HG03159 (cell line): ENCODE data around the gene CCL16.
"Not testable (repeated sequence)": the region's sequence is repeated elsewhere in the genome, so short reads cannot be mapped to it uniquely, and the experiment has no call there.

Source experiments
- ATAC-seq: cut with Tn5 transposase; IDR thresholded peaks from one replicate; pipeline ENCODE4 v1.9.1; 2021; ENCODE audit warnings: mild to moderate bottlenecking, moderate library complexity; ENCODE audit not compliant: unreplicated experiment

Gene CCL16

GRCh38 chr17:35981246-35981645 is at the start of gene CCL16:
TSS of gene CCL16 (minus strand) at chr17:35981497. CDS start at chr17:35981420, 77 bp downstream.
- no peak for ATAC-seq

- ATAC-seq, result no peak
These were observed 49.7 kb upstream of the CCL16 start for GRCh38 chr17:36030956-36031355.

GRCh38 chr17:36027761-36028160 is 46.5 kb upstream of the CCL16 start:
- ATAC-seq, result no peak

GRCh38 chr17:36024106-36024869 is 43.0 kb upstream of the CCL16 start:
- no peak for ATAC-seq

DNA sequence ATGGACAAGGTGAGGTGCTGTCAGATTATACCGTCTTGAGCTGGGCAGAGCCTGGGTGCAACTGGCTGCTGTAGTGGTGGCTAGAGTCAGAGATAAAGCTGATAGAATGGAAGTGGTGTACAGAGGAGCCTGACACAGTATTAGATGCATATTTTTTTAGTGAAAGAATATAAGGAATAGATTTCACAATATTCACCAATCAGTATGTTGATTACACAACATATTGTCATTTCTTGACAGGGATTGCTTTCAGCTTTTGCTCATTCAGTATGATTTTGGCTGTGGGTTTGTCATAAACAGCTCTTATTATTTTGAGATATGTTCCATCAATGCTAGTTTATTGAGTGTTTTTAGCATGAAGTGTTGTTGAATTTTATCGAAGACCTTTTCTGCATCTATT is 38.1 kb upstream of the CCL16 start:
- ATAC-seq, result no peak

DNA sequence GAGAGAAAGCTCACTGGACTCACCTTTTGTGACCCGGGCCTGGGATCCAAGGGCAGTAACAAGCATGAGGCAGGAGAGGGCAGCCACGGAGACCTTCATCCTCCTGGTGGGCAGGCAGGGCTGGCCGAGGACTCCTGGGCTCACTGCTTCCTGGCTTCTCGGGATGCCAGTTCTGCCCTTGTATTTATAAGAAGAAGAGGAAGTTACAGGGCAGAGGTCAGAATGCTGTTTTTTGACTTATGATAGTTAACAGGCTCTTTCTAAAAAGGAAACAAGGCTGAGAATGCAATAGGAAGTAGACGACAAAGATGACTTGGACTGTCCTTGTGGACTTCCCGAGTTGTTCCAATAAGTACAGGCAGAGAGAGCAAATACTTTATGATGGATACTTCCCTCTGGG is 36.5 kb upstream of the CCL16 start, which contains the start of gene CCL23:
Gene CCL23, minus strand, starts transcription at position 174 of the 400 bp plus-strand sequence. Its CDS starts 75 bp downstream, at position 99.
- no peak for ATAC-seq

DNA sequence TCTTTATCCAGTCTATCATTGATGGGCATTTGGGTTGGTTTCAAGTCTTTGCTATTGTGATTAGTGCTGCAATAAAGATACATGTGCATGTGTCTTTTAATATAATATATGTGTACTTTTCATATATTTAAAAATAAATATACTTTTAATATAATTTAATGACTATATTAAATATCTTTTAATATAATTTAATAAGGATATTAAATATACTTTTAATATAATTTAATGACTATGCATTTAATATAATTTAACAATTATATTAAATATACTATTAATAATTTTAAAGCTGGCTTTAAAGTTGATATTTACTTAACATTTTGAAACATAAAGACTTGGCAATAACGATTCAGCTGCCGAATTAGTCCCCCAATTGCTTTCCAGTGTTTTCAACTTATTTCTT is 35.3 kb upstream of the CCL16 start:
- ATAC-seq, result no peak

DNA sequence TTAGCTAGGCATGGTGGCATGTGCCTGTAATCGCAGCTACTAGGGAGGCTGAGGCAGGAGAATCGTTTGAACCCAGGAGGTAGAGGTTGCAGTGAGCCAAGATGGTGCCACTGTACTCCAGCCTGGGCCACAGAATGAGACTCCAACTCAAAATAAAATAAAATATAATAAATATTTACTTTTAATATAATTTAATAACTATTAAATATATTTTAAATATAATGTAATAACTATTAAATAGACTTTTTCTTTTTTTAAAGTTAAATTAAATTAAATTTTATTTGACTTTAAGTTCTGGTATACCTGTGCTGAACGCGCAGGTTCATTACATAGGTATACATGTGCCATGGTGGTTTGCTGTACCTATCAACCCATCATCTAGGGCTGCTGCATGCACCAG is 34.6 kb upstream of the CCL16 start:
- ATAC-seq, result not testable (repeated sequence)

- no peak for ATAC-seq
These were observed 33.6 kb upstream of the CCL16 start for GRCh38 chr17:36014946-36015345.

GRCh38 chr17:36011201-36011600 is 29.9 kb upstream of the CCL16 start:
- no peak for ATAC-seq

DNA sequence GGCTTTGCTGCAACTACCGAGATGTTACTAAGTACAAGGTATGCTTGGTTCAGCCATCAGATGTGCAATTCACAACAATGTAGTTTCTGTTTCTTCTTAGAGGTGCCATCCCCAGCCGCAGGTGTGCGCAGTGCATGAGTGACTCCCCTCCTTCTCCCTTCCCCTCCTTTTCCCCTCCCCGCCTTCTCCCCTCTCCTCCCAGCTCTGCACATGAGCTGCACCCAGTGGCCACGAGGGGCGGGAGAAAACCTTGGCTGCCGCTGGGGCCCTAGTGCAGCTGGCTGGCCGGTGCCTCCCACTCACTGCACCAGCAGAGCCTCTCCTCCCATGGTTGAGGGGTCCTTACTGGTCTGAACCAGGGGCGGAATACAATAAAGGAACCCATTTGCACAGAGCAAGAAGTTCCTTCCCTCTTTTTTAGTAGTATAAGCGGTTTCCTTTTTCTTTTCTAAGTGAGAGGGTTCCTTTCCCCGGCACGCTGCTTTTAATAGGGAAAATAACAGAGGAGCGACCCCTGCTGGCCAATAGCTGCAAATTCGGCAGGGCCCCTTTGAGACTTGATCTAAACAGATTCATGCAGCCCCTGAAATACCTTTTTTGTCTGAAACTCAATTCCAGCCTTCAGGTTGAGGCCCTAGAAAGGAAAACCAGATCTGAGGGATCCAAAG is 27.8 kb upstream of the CCL16 start:
- ATAC-seq, result no peak

GRCh38 chr17:36004594-36005108 is 23.4 kb upstream of the CCL16 start:
- no peak for ATAC-seq

GRCh38 chr17:36002631-36003030 is 21.3 kb upstream of the CCL16 start:
- ATAC-seq, result no peak

GRCh38 chr17:36001862-36002603 is 20.7 kb upstream of the CCL16 start:
- ATAC-seq, result no peak

DNA sequence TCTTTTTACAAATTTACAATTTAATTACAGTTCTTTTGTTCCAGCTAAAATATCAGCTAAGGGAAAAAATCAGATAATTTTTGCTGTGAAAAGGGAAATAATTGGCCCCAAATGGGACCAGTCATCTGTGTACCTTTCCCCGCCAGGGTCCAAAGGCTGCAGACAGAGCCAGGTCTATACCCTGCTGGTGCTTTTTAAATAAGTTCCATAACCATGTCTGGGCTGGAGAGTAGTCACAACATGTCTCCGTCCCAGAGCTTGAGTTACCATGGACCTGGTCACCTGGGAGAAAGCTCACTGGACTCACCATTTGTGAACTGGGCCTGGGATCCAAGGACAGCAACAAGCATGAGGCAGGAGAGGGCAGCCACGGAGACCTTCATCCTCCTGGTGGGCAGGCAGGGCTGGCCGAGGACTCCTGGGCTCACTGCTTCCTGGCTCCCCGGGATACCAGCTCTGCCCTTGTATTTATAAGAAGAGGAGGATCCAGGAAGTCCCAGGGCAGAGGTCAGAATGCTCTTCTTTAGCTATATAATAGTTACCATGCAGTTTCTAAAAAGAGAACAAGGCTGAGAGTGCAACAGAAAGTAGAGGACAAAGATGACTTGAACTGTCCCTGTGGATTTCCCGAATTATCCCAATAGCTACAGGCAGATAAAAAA is 19.9 kb upstream of the CCL16 start, which contains the start of gene CCL15:
Gene CCL15, minus strand, starts transcription at position 444 of the 662 bp plus-strand sequence. Its CDS starts 61 bp downstream, at position 383.
- ATAC-seq, result no peak

GRCh38 chr17:36000732-36001109 is 19.4 kb upstream of the CCL16 start:
- ATAC-seq, result no peak

GRCh38 chr17:35998756-35999155 is 17.5 kb upstream of the CCL16 start:
- no peak for ATAC-seq

DNA sequence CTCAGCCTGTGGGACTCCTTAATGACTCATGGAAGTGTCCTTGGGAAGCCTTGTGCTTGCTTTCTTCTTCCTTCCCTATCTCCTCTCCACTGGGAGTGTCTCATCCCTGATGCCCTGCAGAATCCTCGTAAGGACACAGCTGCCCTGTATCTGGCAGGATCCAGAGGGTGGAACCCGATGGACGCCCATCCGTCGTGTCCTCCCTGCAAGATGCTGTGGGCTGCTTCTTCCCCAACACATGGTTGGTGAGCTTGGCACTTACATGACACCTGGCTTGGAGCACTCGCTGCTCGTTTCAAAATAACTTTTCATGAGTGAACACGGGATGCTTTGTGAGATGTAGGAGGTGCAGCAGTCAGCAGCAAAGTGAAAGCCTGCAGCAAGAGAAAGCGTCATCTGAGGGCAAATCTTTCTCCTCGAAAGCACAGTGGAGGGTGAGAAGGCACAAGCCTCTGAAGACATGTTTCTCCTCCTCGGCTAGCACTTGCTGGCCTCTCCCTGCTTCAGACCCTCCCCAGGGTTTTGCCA is 16.8 kb upstream of the CCL16 start:
- no peak for ATAC-seq

DNA sequence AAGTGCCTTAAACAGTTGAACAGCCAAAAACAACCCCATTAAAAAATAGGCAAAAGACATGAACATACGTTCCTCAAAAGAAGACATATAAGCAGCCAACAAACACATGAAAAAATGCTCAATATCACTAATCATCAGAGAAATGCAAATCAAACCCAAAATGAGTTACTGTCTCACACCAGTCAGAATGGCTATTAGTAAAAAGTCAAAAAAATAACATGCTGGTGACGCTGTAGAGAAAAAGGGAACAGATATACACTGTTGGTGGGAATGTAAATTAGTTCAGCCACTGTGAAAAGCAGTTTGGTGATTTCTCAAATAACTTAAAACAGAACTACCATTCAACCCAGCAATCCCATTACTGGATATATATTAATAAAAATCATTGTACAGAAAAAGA is 14.0 kb upstream of the CCL16 start:
- not testable (repeated sequence) for ATAC-seq

GRCh38 chr17:35991075-35991474 is 9.8 kb upstream of the CCL16 start:
- ATAC-seq, result no peak

- ATAC-seq, result no peak
These were observed 6.9 kb upstream of the CCL16 start for GRCh38 chr17:35988164-35988563.
